ENCODE results near the gene CTR9. TPM values are rescaled to one million over a fixed set of nuclear protein-coding genes. Genes with fewer than 3 reads are reported as not detected.

Gene CTR9
- total RNA-seq, 1 donor from 2014 or later = 38.6 TPM

- Mint-ChIP-seq H3K36me3 (ENCODE audit: insufficient read depth) (peaks cover 17% of the 10 kb centered on the region), H3K9me3 (ENCODE audit: low read depth) (no peaks in the 10 kb centered on the region)
Observed at GRCh38 chr11:10792385-10793068, 41.5 kb downstream of the CTR9 start.

GRCh38 chr11:10793470-10794255 is 42.6 kb downstream of the CTR9 start:
- peaks cover 19% of the 10 kb centered on the region for H3K36me3 Mint-ChIP-seq (ENCODE audit: insufficient read depth)
- H3K4me1 Mint-ChIP-seq (ENCODE audit: low read depth) = peaks cover 3% of the 10 kb centered on the region
- DNase-seq (ENCODE audit: low spot score, unreplicated experiment) = no peak
- no peak for TF ChIP-seq CTCF (IDR thresholded peaks at IDR 0.05; ENCODE audit: unreplicated experiment)
- H3K27me3 Mint-ChIP-seq = peaks cover 28% of the 10 kb centered on the region
- no peak overlapping the region for H3K27ac Mint-ChIP-seq
- no peak overlapping the region for H3K4me3 Mint-ChIP-seq (ENCODE audit: low read depth)
- no peaks in the 10 kb centered on the region for H3K9me3 Mint-ChIP-seq (ENCODE audit: low read depth)

More at GRCh38 chr11:10792385-10793068, 41.5 kb downstream of the CTR9 start:
- H3K4me1 Mint-ChIP-seq (ENCODE audit: low read depth) = peaks cover 3% of the 10 kb centered on the region
- no peak overlapping the region for H3K27ac Mint-ChIP-seq
- H3K4me3 Mint-ChIP-seq (ENCODE audit: low read depth) = no peak overlapping the region
- DNase-seq (ENCODE audit: low spot score, unreplicated experiment) = peak; percentile 94
- peaks cover 28% of the 10 kb centered on the region for H3K27me3 Mint-ChIP-seq
- TF ChIP-seq CTCF (IDR thresholded peaks at IDR 0.05; ENCODE audit: unreplicated experiment) = peak; percentile 92

DNA sequence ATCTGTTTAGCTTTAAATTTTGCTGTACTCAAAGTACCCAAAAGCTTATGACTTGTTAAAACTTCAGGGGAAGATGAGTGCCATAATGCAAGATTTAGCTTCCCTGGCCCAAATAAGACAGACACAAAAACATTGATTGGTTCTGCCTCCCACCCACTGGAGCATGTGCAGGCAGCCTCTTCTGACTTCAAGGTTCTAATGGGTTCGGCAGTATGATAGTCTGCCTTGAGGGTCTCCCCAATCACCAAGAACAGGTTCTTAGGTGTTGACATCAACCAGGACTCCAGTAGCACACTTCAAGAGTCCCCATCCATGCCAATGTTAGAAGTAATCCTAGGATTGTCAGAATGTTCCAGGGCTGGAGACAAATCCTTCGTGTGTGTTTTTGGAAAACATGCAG is 45.1 kb downstream of the CTR9 start:
- Mint-ChIP-seq H3K9me3 (ENCODE audit: low read depth) (no peaks in the 10 kb centered on the region), H3K27me3 (peaks cover 21% of the 10 kb centered on the region), H3K4me3 (ENCODE audit: low read depth) (no peak overlapping the region), H3K27ac (peak overlapping the region; percentile 34), H3K36me3 (ENCODE audit: insufficient read depth) (peaks cover 37% of the 10 kb centered on the region), H3K4me1 (ENCODE audit: low read depth) (peaks cover 4% of the 10 kb centered on the region)
- no peak for DNase-seq (ENCODE audit: low spot score, unreplicated experiment)
- TF ChIP-seq CTCF (IDR thresholded peaks at IDR 0.05; ENCODE audit: unreplicated experiment) = no peak

DNA sequence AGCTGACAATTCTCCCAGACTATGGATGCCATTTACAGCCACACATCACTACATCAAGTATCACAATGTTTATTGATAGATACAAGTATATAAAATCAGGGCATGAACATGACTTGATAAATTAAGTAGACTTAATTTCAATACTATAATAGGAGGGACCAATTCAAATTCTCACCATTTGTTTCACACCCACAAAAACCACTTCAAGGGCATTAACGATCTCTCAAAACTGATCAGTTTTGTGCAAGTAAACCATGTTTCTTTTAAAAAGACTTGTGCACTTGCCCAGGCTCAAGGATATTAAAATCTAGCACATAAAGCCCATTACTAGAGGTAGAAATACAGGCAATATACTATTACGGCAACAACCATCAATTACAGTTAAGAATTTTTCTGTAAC is 46.0 kb downstream of the CTR9 start:
- H3K27ac Mint-ChIP-seq = peak overlapping the region; percentile 10
- no peaks in the 10 kb centered on the region for H3K9me3 Mint-ChIP-seq (ENCODE audit: low read depth)
- H3K27me3 Mint-ChIP-seq = peaks cover 13% of the 10 kb centered on the region
- no peak overlapping the region for H3K4me3 Mint-ChIP-seq (ENCODE audit: low read depth)
- no peak for DNase-seq (ENCODE audit: low spot score, unreplicated experiment)
- peaks cover 46% of the 10 kb centered on the region for H3K36me3 Mint-ChIP-seq (ENCODE audit: insufficient read depth)
- no peak for TF ChIP-seq CTCF (IDR thresholded peaks at IDR 0.05; ENCODE audit: unreplicated experiment)
- peaks cover 6% of the 10 kb centered on the region for H3K4me1 Mint-ChIP-seq (ENCODE audit: low read depth)

- Mint-ChIP-seq H3K27me3 (peaks cover 10% of the 10 kb centered on the region), H3K4me1 (ENCODE audit: low read depth) (peaks cover 6% of the 10 kb centered on the region), H3K36me3 (ENCODE audit: insufficient read depth) (peaks cover 50% of the 10 kb centered on the region), H3K9me3 (ENCODE audit: low read depth) (no peaks in the 10 kb centered on the region), H3K4me3 (ENCODE audit: low read depth) (no peak overlapping the region), H3K27ac (no peak overlapping the region)
- DNase-seq (ENCODE audit: low spot score, unreplicated experiment) = no peak
- TF ChIP-seq CTCF (IDR thresholded peaks at IDR 0.05; ENCODE audit: unreplicated experiment) = no peak
Observed at GRCh38 chr11:10797531-10797930, 46.5 kb downstream of the CTR9 start.

Data from progenitor cell of endocrine pancreas (in vitro differentiated cells).